Gastroesophageal sphincter (tissue), 3 donors: ENCODE results near the gene GRIK3.

Experiments used
- EP300 ChIP-seq: sonication (generic); formaldehyde crosslinking; IDR thresholded peaks from one replicate; pipeline ENCODE4 v1.6.1; 2017; ENCODE audit warnings: antibody characterized with exemption, mild to moderate bottlenecking
- POLR2A ChIP-seq, 2 donors: fragments of 450-650 bp; IDR thresholded peaks; one replicate each; pipeline ENCODE4 v1.6.1; 2017; ENCODE audit warnings: antibody characterized with exemption in 2 of 2, mild to moderate bottlenecking in 2 of 2, moderate library complexity in 1 of 2
- TF ChIP-seq, protein P1 (sequence below), 4 experiments: fragments of 200-600 bp in 2 of 4; fragments of 450-650 bp in 2 of 4; sonication (generic) in 1 of 4; IDR thresholded peaks; one replicate each; pipeline ENCODE4 v1.5.1; 2017 to 2019; ENCODE audit warnings: antibody characterized with exemption in 4 of 4, mild to moderate bottlenecking in 2 of 4, moderate library complexity in 2 of 4

DNA sequence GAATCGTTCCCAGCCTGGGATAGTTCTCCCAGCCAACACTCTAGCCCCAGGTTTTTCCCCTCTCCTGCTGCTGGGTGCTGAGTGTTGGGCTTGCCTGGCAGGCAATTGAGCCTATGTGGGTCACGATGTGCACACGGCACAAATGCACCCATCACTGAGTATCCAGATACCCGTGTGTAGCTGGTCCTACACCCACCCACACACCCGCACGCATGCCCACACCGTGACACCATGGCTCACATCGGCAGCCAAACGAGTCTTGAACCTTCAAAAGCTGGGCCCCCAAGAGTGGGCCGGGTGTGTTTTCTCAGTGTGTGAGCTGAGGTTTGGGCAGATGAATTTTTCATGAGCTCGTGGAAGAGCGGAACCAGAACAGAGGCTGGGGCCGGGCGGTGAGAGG is 188.5 kb downstream of the GRIK3 start:
- TF ChIP-seq, protein P1, sequence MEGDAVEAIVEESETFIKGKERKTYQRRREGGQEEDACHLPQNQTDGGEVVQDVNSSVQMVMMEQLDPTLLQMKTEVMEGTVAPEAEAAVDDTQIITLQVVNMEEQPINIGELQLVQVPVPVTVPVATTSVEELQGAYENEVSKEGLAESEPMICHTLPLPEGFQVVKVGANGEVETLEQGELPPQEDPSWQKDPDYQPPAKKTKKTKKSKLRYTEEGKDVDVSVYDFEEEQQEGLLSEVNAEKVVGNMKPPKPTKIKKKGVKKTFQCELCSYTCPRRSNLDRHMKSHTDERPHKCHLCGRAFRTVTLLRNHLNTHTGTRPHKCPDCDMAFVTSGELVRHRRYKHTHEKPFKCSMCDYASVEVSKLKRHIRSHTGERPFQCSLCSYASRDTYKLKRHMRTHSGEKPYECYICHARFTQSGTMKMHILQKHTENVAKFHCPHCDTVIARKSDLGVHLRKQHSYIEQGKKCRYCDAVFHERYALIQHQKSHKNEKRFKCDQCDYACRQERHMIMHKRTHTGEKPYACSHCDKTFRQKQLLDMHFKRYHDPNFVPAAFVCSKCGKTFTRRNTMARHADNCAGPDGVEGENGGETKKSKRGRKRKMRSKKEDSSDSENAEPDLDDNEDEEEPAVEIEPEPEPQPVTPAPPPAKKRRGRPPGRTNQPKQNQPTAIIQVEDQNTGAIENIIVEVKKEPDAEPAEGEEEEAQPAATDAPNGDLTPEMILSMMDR (IDR thresholded peaks at IDR 0.05): no peak
- TF ChIP-seq EP300 (no peak), POLR2A (IDR thresholded peaks at IDR 0.05) (no peak)
